Measurements from ENCODE around the gene WDR54.

Gene WDR54

GRCh38 chr2:74421221-74421870, at the start of gene WDR54, which contains the start of gene C2orf81:
TSS of gene WDR54 (plus strand) at chr2:74421730. CDS start at chr2:74422154, 424 bp downstream.
TSS of gene C2orf81 (minus strand) at chr2:74421619. CDS start at chr2:74421560, 59 bp downstream.
- FAIRE-seq, result no peak

GRCh38 chr2:74372674-74373073, 48.9 kb upstream of the WDR54 start:
- FAIRE-seq, result no peak

GRCh38 chr2:74373221-74373676, 48.3 kb upstream of the WDR54 start:
- no peak for FAIRE-seq

- FAIRE-seq, result no peak
Measured at GRCh38 chr2:74373985-74374384, 47.5 kb upstream of the WDR54 start.

- no peak for FAIRE-seq
Measured at GRCh38 chr2:74374509-74375205, 46.9 kb upstream of the WDR54 start.

- no peak for FAIRE-seq
Measured at GRCh38 chr2:74375838-74376237, 45.7 kb upstream of the WDR54 start.

- no peak for FAIRE-seq
Measured at GRCh38 chr2:74378007-74378406, 43.5 kb upstream of the WDR54 start.

GRCh38 chr2:74379851-74380789, 41.4 kb upstream of the WDR54 start, which contains the start of gene DCTN1:
TSS of gene DCTN1 (minus strand) at chr2:74380311. CDS start at chr2:74380037, 274 bp downstream.
- FAIRE-seq, result no peak

GRCh38 chr2:74381751-74382150, 39.8 kb upstream of the WDR54 start:
- no peak for FAIRE-seq

GRCh38 chr2:74383254-74383653, 38.3 kb upstream of the WDR54 start:
- no peak for FAIRE-seq

GRCh38 chr2:74384051-74384450, 37.5 kb upstream of the WDR54 start:
- FAIRE-seq, result no peak

GRCh38 chr2:74385396-74385795, 36.1 kb upstream of the WDR54 start:
- FAIRE-seq, result no peak

- no peak for FAIRE-seq
Measured at GRCh38 chr2:74387346-74387745, 34.2 kb upstream of the WDR54 start.

GRCh38 chr2:74390606-74391005, 30.9 kb upstream of the WDR54 start:
- FAIRE-seq, result no peak

- FAIRE-seq, result no peak
Measured at GRCh38 chr2:74391209-74391579, 30.3 kb upstream of the WDR54 start.

GRCh38 chr2:74391580-74392448, 29.7 kb upstream of the WDR54 start:
- peak; percentile 86 for FAIRE-seq

GRCh38 chr2:74392449-74392743, 29.1 kb upstream of the WDR54 start:
- no peak for FAIRE-seq

- no peak for FAIRE-seq
Measured at GRCh38 chr2:74393525-74393924, 28.0 kb upstream of the WDR54 start.

- no peak for FAIRE-seq
Measured at GRCh38 chr2:74396149-74396548, 25.4 kb upstream of the WDR54 start.

- no peak for FAIRE-seq
Measured at GRCh38 chr2:74399785-74400184, 21.7 kb upstream of the WDR54 start.

- FAIRE-seq, result no peak
Measured at GRCh38 chr2:74401891-74402290, 19.6 kb upstream of the WDR54 start.

GRCh38 chr2:74406035-74406434, 15.5 kb upstream of the WDR54 start:
- no peak for FAIRE-seq
